SK-N-SH (cell line): ENCODE measurements around the gene JMJD1C. TPM values are rescaled to one million over a fixed set of nuclear protein-coding genes. Genes with fewer than 3 reads are reported as not detected.
A peak's percentile ranks its signal among the peaks of the same experiment; 100 is the strongest.

Experiments used
- CTCF ChIA-PET: fragments of 300-600, 350-600 bp; formaldehyde crosslinking; extraction: SDS; loops from one replicate; lab custom pipeline; 2021; lab: Yijun Ruan, JAX
- POLR2A ChIA-PET: fragments of 350-600 bp; sonication (Branson Sonifier 250); formaldehyde crosslinking; extraction: SDS; loops from one replicate; lab custom pipeline; 2020; ENCODE audit warnings: antibody characterized with exemption, inconsistent platforms; lab: Yijun Ruan, JAX
- DNase-seq: peaks from one replicate; pipeline ENCODE4 v3.0.0; 2012
- H2AFZ ChIP-seq: fragments of 200-600 bp; sonication (generic); 2 replicates; pipeline ENCODE4 v1.8.1; 2016; ENCODE audit warnings: antibody characterized with exemption, mild to moderate bottlenecking, low read depth
- H3F3A ChIP-seq: fragments of 200-600 bp; sonication (generic); replicated peaks from 2 replicates; pipeline ENCODE3; 2016; ENCODE audit warnings: antibody characterized with exemption, mild to moderate bottlenecking; ENCODE audit not compliant: insufficient read depth
- H3K27ac ChIP-seq, 2 experiments: fragments of 200-500 bp in 1 of 2; fragments of 200-600 bp in 1 of 2; sonication (Bioruptor generic) in 1 of 2; sonication (generic), shearing (Covaris generic) in 1 of 2; 2 replicates each; pipeline versions ENCODE4 v1.5.1 to v1.6.1; 2014 to 2016; ENCODE audit warnings: low read depth in 2 of 2, inconsistent platforms in 1 of 2, low read length in 1 of 2, mild to moderate bottlenecking in 1 of 2, mixed read lengths in 1 of 2
- H3K27me3 ChIP-seq: fragments of 200-600 bp; sonication (generic), shearing (Covaris generic); 2 replicates; pipeline ENCODE4 v1.6.1; 2016; ENCODE audit warnings: mixed run types; ENCODE audit not compliant: insufficient read depth
- H3K36me3 ChIP-seq, 2 experiments: fragments of 200-500 bp in 1 of 2; fragments of 200-600 bp in 1 of 2; sonication (Bioruptor generic) in 1 of 2; sonication (generic) in 1 of 2; replicated peaks in 1 of 2; 2 replicates each; pipeline versions ENCODE3 to v1.5.1; 2014 to 2016; ENCODE audit warnings: low read length in 1 of 2, mild to moderate bottlenecking in 1 of 2; ENCODE audit not compliant: insufficient read depth in 2 of 2, control insufficient read depth in 1 of 2
- H3K4me1 ChIP-seq, 2 experiments: fragments of 200-500 bp in 1 of 2; fragments of 200-600 bp in 1 of 2; sonication (Bioruptor generic) in 1 of 2; sonication (generic), shearing (Covaris generic) in 1 of 2; 2 replicates each; pipeline versions ENCODE4 v1.5.1 to v1.6.1; 2014 to 2016; ENCODE audit warnings: low read depth in 1 of 2, low read length in 1 of 2, mixed run types in 1 of 2; ENCODE audit not compliant: insufficient read depth in 2 of 2, control insufficient read depth in 1 of 2
- H3K4me2 ChIP-seq: fragments of 200-600 bp; sonication (generic), shearing (Covaris generic); 2 replicates; pipeline ENCODE4 v1.6.1; 2017; ENCODE audit warnings: mixed run types
- H3K4me3 ChIP-seq, 2 experiments: fragments of 200-500 bp in 1 of 2; fragments of 200-600 bp in 1 of 2; sonication (Bioruptor generic) in 1 of 2; sonication (generic), shearing (Covaris generic) in 1 of 2; 2 replicates each; pipeline versions ENCODE4 v1.5.1 to v1.8.1; 2014 to 2016; ENCODE audit warnings: low read depth in 2 of 2, inconsistent platforms in 1 of 2, low read length in 1 of 2, mild to moderate bottlenecking in 1 of 2, mixed read lengths in 1 of 2, moderate library complexity in 1 of 2
- H3K79me2 ChIP-seq: fragments of 200-600 bp; sonication (generic); 2 replicates; pipeline ENCODE4 v1.8.1; 2017; ENCODE audit warnings: mild to moderate bottlenecking; ENCODE audit not compliant: insufficient read depth
- H3K9ac ChIP-seq: fragments of 200-600 bp; sonication (generic); 2 replicates; pipeline ENCODE4 v1.6.1; 2017; ENCODE audit warnings: mixed run types
- H3K9me2 ChIP-seq: fragments of 200-600 bp; sonication (generic); 2 replicates; pipeline ENCODE4 v1.6.1; 2017; ENCODE audit warnings: mixed run types
- H3K9me3 ChIP-seq: fragments of 200-600 bp; sonication (generic); 2 replicates; pipeline ENCODE4 v1.6.1; 2017; ENCODE audit warnings: mixed run types, mild to moderate bottlenecking, moderate library complexity
- H4K20me1 ChIP-seq: fragments of 200-600 bp; sonication (generic); 2 replicates; pipeline ENCODE4 v1.6.1; 2017; ENCODE audit warnings: mild to moderate bottlenecking, mixed run types; ENCODE audit not compliant: insufficient read depth
- ELF1 ChIP-seq: IDR thresholded peaks from 2 replicates; pipeline ENCODE4 v1.4.0; 2012
- FOSL2 ChIP-seq: IDR thresholded peaks from 2 replicates; pipeline ENCODE4 v1.4.0; 2012; ENCODE audit warnings: low read depth, mild to moderate bottlenecking, moderate library complexity, borderline replicate concordance
- FOXM1 ChIP-seq: IDR thresholded peaks from 2 replicates; pipeline ENCODE4 v1.4.0; 2012; ENCODE audit warnings: low read depth, mild to moderate bottlenecking
- JUND ChIP-seq: IDR thresholded peaks from 2 replicates; pipeline ENCODE4 v1.4.0; 2012
- MAX ChIP-seq: IDR thresholded peaks from 2 replicates; pipeline ENCODE4 v1.4.0; 2012; ENCODE audit warnings: low read depth
- MXI1 ChIP-seq: IDR thresholded peaks from 2 replicates; pipeline ENCODE4 v1.6.1; 2012; ENCODE audit warnings: mild to moderate bottlenecking, low read depth, low read length, improper control_type of control experiment
- SIN3A ChIP-seq: IDR thresholded peaks from 2 replicates; pipeline ENCODE4 v1.6.1; 2012; ENCODE audit warnings: low read depth, mild to moderate bottlenecking, low read length, moderate library complexity, borderline replicate concordance
- TAF1 ChIP-seq: IDR thresholded peaks from 2 replicates; pipeline ENCODE4 v1.6.1; 2012; ENCODE audit warnings: low read depth, mild to moderate bottlenecking, low read length, moderate library complexity, borderline replicate concordance
- TCF12 ChIP-seq: IDR thresholded peaks from 2 replicates; pipeline ENCODE4 v1.4.0; 2012
- TEAD4 ChIP-seq: IDR thresholded peaks from 2 replicates; pipeline ENCODE4 v1.4.0; 2012; ENCODE audit warnings: mild to moderate bottlenecking, borderline replicate concordance; ENCODE audit not compliant: insufficient read depth
- YY1 ChIP-seq: IDR thresholded peaks from 2 replicates; pipeline ENCODE4 v1.4.0; 2012; ENCODE audit warnings: low read depth, mild to moderate bottlenecking
- WGBS: methylation state at CpG from one replicate; pipeline ENCODE4 v1.1.6; 2017; ENCODE audit warnings: low lambda C conversion rate; 5-methylcytosine and 5-hydroxymethylcytosine counted together
- polyA plus RNA-seq, 3 experiments: library from polyadenylated mRNA; depleted of rRNA; stranded (reverse); fragments of >200 nt; gene quantifications; 2 replicates each; pipeline ENCODE4 v1.2.3, GENCODE V29; 2012
- TF ChIP-seq, protein P1 (sequence below): IDR thresholded peaks from 2 replicates; pipeline ENCODE4 v1.6.1; 2012; ENCODE audit warnings: mild to moderate bottlenecking, low read depth, low read length, moderate library complexity
- TF ChIP-seq, protein P2 (sequence below): IDR thresholded peaks from 2 replicates; pipeline ENCODE4; 2012

JMJD1C gene
- polyA plus RNA-seq, 1 of the 3 experiments (the other 2 are of a cell fraction): 11.7 TPM

GRCh38 chr10:63267414-63268148 is 198.2 kb downstream of the JMJD1C start:
- CTCF ChIA-PET: interaction anchor here (0.9 to 2.0 kb wide), 4 partner anchors 11 to 453 kb away, joined by 3 to 7 read pairs (median 4); no protein-coding TSS in a partner anchor
- H3K27ac ChIP-seq: peak overlapping the region; percentile 98 to 99
- H2AFZ ChIP-seq: no peak overlapping the region
- no peak for DNase-seq
- no peaks in the 10 kb centered on the region for H3K9me3 ChIP-seq
- peaks cover 93% of the 10 kb centered on the region for H3K79me2 ChIP-seq
- under 1% methylated on average over 6 of the region's 6 CpGs for WGBS
- TF ChIP-seq TAF1: no peak; the same call in 1 of the 2 replicates
- 0 out of 2 replicates have a peak, but pooled peaks have one; percentile 39 for TF ChIP-seq TEAD4
- TF ChIP-seq, protein P1, sequence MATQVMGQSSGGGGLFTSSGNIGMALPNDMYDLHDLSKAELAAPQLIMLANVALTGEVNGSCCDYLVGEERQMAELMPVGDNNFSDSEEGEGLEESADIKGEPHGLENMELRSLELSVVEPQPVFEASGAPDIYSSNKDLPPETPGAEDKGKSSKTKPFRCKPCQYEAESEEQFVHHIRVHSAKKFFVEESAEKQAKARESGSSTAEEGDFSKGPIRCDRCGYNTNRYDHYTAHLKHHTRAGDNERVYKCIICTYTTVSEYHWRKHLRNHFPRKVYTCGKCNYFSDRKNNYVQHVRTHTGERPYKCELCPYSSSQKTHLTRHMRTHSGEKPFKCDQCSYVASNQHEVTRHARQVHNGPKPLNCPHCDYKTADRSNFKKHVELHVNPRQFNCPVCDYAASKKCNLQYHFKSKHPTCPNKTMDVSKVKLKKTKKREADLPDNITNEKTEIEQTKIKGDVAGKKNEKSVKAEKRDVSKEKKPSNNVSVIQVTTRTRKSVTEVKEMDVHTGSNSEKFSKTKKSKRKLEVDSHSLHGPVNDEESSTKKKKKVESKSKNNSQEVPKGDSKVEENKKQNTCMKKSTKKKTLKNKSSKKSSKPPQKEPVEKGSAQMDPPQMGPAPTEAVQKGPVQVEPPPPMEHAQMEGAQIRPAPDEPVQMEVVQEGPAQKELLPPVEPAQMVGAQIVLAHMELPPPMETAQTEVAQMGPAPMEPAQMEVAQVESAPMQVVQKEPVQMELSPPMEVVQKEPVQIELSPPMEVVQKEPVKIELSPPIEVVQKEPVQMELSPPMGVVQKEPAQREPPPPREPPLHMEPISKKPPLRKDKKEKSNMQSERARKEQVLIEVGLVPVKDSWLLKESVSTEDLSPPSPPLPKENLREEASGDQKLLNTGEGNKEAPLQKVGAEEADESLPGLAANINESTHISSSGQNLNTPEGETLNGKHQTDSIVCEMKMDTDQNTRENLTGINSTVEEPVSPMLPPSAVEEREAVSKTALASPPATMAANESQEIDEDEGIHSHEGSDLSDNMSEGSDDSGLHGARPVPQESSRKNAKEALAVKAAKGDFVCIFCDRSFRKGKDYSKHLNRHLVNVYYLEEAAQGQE: no peak
- peak; percentile 62 for TF ChIP-seq MXI1
- TF ChIP-seq, protein P2, sequence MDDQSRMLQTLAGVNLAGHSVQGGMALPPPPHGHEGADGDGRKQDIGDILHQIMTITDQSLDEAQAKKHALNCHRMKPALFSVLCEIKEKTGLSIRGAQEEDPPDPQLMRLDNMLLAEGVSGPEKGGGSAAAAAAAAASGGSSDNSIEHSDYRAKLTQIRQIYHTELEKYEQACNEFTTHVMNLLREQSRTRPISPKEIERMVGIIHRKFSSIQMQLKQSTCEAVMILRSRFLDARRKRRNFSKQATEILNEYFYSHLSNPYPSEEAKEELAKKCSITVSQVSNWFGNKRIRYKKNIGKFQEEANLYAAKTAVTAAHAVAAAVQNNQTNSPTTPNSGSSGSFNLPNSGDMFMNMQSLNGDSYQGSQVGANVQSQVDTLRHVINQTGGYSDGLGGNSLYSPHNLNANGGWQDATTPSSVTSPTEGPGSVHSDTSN: peak; percentile 0; the same call in 1 of the 2 replicates
- peak; percentile 48 for TF ChIP-seq JUND
- 0 out of 2 replicates have a peak, but pooled peaks have one; percentile 17 for TF ChIP-seq YY1
- peak; percentile 73 for TF ChIP-seq TCF12
- TF ChIP-seq FOXM1: no peak
- TF ChIP-seq ELF1: no peak
- TF ChIP-seq FOSL2: peak; percentile 50; the same call in 1 of the 2 replicates
- 0 out of 2 replicates have a peak, but pooled peaks have one; percentile 58 for TF ChIP-seq SIN3A
- peak; percentile 69 for TF ChIP-seq MAX
- TF ChIP-seq, all 33 proteins: peak for 9
- H3K36me3 ChIP-seq: peaks cover under 1 to 9% of the 10 kb centered on the region in 2 experiments
- peak overlapping the region; percentile 75 for H3K4me2 ChIP-seq
- peaks cover 0 to 5% of the 10 kb centered on the region in 2 experiments; a peak in 2 of 4 replicates for H3K4me1 ChIP-seq
- H3K9ac ChIP-seq: peak overlapping the region; percentile 91
- peak overlapping the region; percentile 71 to 79 for H3K4me3 ChIP-seq
- peaks cover 32% of the 10 kb centered on the region for H4K20me1 ChIP-seq
- POLR2A ChIA-PET: interaction anchor here (1.1 to 2.3 kb wide), 2 partner anchors 9 to 363 kb away, joined by 5 to 10 read pairs; no protein-coding TSS in a partner anchor
- no peaks in the 10 kb centered on the region for H3K27me3 ChIP-seq
- H3K9me2 ChIP-seq: no peaks in the 10 kb centered on the region
- peaks cover 50% of the 10 kb centered on the region for H3F3A ChIP-seq
